Measurements from ENCODE around the gene NAGA. TPM values are rescaled to one million over a fixed set of nuclear protein-coding genes. Genes with fewer than 3 reads are reported as not detected.
"Not testable (repeated sequence)": the region's sequence is repeated elsewhere in the genome, so short reads cannot be mapped to it uniquely, and the experiment has no call there.

NAGA gene
- total RNA-seq, 1 donor from 2014 or later, result 23.5 TPM

- no peak for DNase-seq (ENCODE audit: extremely low spot score, unreplicated experiment)
- H3K27ac Mint-ChIP-seq (ENCODE audit: unreplicated experiment), result no peak overlapping the region
- no peaks in the 10 kb centered on the region for H3K27me3 Mint-ChIP-seq (ENCODE audit: unreplicated experiment)
Measured at GRCh38 chr22:42074846-42075676, 4.4 kb upstream of the NAGA start.

DNA sequence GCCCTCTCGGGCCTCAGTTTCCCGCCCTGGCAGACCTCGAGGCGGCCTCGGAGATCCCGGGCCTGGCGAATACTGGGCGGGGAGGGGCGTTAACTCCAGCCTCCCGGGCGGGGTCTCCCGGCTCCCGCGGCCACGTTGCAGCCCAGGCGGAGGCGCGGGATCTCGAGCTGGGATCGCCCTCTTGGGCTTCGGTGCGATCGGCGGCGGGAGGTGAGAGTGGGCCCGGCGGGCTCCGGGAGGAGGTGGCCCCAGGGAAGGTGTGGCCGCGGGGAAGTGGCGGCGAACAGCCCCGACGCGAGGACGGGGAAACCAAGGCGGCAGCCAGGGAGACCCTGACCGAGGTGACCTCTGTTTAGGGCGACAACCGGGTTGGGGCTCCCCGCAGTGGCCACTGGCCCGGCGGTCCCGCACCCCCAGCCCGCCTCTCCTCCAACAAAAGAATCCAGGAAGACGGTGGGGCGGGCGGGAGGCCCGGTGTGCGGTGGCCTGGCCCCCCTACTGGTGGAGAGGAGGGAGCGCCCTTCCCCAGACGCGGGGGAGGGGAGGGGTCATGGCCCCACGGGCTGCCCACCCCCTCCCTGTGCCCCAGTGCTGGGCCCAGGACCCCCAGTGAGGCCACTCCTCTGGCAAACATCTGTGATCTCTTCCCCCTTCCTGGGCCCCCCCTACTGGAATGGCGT lies 3.7 kb upstream of the NAGA start, which contains the start of gene PHETA2:
PHETA2 (plus strand) TSS at position 117 of the 680 bp plus-strand sequence. CDS start 3,046 bp downstream, outside the sequence.
- Mint-ChIP-seq H3K4me3 (ENCODE audit: unreplicated experiment) (no peak within 1 kb of the TSS), H3K27me3 (ENCODE audit: unreplicated experiment) (no peaks in the 10 kb centered on the region), H3K36me3 (ENCODE audit: unreplicated experiment) (no peaks in the 10 kb centered on the region), H3K27ac (ENCODE audit: unreplicated experiment) (no peak within 1 kb of the TSS), H3K4me1 (ENCODE audit: unreplicated experiment) (peaks cover 25% of the 10 kb centered on the region), H3K9me3 (ENCODE audit: unreplicated experiment) (no peaks in the 10 kb centered on the region)
- no peak for DNase-seq (ENCODE audit: extremely low spot score, unreplicated experiment)
- no peak for TF ChIP-seq CTCF (IDR thresholded peaks at IDR 0.05)

More at GRCh38 chr22:42074846-42075676, 4.4 kb upstream of the NAGA start:
- Mint-ChIP-seq H3K36me3 (ENCODE audit: unreplicated experiment) (no peaks in the 10 kb centered on the region), H3K4me1 (ENCODE audit: unreplicated experiment) (peaks cover 22% of the 10 kb centered on the region), H3K4me3 (ENCODE audit: unreplicated experiment) (no peak overlapping the region), H3K9me3 (ENCODE audit: unreplicated experiment) (no peaks in the 10 kb centered on the region)
- TF ChIP-seq CTCF (IDR thresholded peaks at IDR 0.05), result no peak

DNA sequence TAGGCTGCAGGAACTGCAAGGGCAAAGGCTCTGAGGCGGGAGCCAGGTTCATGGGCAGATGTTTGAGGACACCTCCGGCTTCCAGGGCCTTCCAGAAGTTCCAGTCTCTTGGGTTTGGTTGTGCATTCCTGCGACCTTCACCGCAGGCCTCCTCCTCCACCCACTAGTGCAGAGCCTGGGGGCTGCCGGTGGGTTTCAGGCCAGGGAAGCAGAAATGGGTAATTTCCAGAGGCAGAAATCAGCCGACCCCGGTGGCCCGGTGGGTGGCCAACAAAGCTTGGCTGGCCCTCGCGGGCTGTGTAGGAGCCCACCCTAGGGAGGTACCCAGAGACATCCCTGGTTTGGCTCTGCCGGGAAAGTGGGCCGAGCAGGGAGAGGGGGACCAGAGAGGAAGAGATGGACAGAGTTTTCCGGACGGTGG lies 3.0 kb upstream of the NAGA start:
- no peaks in the 10 kb centered on the region for H3K27me3 Mint-ChIP-seq (ENCODE audit: unreplicated experiment)
- TF ChIP-seq CTCF (IDR thresholded peaks at IDR 0.05), result no peak
- peaks cover 19% of the 10 kb centered on the region for H3K4me1 Mint-ChIP-seq (ENCODE audit: unreplicated experiment)
- H3K36me3 Mint-ChIP-seq (ENCODE audit: unreplicated experiment), result no peaks in the 10 kb centered on the region
- H3K4me3 Mint-ChIP-seq (ENCODE audit: unreplicated experiment), result no peak overlapping the region
- DNase-seq (ENCODE audit: extremely low spot score, unreplicated experiment), result no peak
- no peak overlapping the region for H3K27ac Mint-ChIP-seq (ENCODE audit: unreplicated experiment)
- no peaks in the 10 kb centered on the region for H3K9me3 Mint-ChIP-seq (ENCODE audit: unreplicated experiment)

DNA sequence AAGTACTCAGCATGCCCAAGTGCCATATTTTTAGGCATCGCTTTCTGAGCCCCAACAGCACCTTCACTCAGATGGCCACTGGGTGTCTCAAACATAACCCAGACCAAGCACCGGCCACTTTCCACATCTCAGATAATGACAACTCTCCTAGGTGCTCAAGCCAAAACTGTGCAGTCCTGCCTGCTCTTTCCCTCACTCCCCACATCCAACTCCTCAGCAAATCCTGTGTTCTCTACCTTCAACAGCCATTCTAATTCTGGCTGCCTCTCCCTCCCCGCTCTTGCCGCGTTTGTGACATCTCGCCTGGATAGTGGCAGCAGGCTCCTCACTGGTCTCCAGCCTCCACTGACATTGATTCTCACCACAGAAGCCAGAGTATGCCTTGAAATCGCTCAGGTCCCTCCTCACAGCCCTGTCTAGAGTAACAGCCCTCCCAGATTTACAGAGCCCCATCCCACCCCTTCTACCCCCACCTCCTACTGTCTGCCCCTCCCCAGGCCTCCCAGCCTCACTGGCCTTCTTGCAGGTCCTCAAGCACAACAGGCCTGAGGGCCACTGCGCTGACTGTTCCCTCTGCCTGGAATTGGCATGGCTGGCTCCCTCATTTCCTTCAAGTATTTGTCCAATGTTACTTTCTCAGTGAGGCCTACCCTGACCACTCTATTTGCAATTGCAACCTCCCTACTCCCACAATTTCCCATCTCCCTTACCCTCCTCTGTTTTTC lies 2.2 kb upstream of the NAGA start:
- no peak overlapping the region for H3K27ac Mint-ChIP-seq (ENCODE audit: unreplicated experiment)
- DNase-seq (ENCODE audit: extremely low spot score, unreplicated experiment), result no peak
- no peak overlapping the region for H3K4me3 Mint-ChIP-seq (ENCODE audit: unreplicated experiment)
- H3K36me3 Mint-ChIP-seq (ENCODE audit: unreplicated experiment), result no peaks in the 10 kb centered on the region
- H3K27me3 Mint-ChIP-seq (ENCODE audit: unreplicated experiment), result no peaks in the 10 kb centered on the region
- no peaks in the 10 kb centered on the region for H3K9me3 Mint-ChIP-seq (ENCODE audit: unreplicated experiment)
- peaks cover 19% of the 10 kb centered on the region for H3K4me1 Mint-ChIP-seq (ENCODE audit: unreplicated experiment)
- TF ChIP-seq CTCF (IDR thresholded peaks at IDR 0.05), result no peak

DNA sequence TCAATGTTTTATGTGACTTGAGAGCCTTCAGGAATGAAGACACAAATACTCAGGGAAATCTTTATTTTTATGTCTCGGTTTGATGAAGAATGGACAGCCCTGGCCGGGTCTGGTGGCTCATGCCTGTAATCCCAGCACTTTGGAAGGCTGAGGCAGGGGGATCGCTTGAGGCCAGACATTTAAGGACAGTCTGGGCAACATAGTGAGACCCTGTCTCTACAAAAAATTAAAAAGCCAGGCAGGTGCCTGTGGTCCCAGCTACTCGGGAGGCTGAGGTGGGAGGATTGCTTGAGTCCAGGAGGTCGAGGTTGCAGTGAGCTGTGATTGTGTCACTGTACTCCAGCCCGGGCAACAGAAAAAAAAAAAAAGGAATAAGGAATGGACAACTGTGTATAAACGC lies 896 bp upstream of the NAGA start:
- H3K4me3 Mint-ChIP-seq (ENCODE audit: unreplicated experiment), result peak overlapping the region; percentile 83
- not testable (repeated sequence) for H3K36me3 Mint-ChIP-seq (ENCODE audit: unreplicated experiment); H3K9me3 Mint-ChIP-seq (ENCODE audit: unreplicated experiment); H3K27me3 Mint-ChIP-seq (ENCODE audit: unreplicated experiment); DNase-seq (ENCODE audit: extremely low spot score, unreplicated experiment)
- peak overlapping the region; percentile 95 for H3K27ac Mint-ChIP-seq (ENCODE audit: unreplicated experiment)
- H3K4me1 Mint-ChIP-seq (ENCODE audit: unreplicated experiment), result peaks cover 19% of the 10 kb centered on the region
